ENCODE measurements around the gene ABLIM2. TPM values are rescaled to one million over a fixed set of nuclear protein-coding genes. Genes with fewer than 3 reads are reported as not detected.

The ABLIM2 gene
- total RNA-seq, 1 experiment from 2014 or later = 1.0 TPM

DNA sequence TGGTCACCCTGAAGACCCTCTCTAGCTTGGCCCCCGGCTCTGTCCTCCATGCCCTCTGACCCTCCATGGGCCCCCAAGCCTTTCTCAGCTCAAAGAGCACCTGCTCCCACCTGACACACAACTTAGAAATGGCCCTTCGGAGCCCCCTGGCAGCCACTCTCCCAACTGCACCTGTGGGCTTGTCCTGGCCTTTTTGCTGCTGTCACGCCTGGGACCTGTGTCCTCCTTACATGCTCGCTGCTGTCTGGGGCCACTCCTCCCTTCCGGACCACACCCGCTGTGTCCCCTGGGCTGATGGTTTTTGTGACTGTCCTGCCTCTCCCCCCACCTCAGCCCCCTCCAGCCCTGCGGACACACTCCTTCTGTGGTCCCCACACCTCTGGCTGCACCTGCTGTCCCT, 112.7 kb downstream of the ABLIM2 start:
- H2BK12ac ChIP-seq (ENCODE audit: insufficient read length, low read depth, low read length) = no peak overlapping the region
- no peak overlapping the region for H3K4ac ChIP-seq (ENCODE audit: low read depth, low read length)
- no peak overlapping the region for H4K91ac ChIP-seq (ENCODE audit: insufficient read length, low read depth, low read length)
- H3K27me3 ChIP-seq (ENCODE audit: insufficient read depth, low read length) = no peaks in the 10 kb centered on the region
- no peaks in the 10 kb centered on the region for H4K20me1 ChIP-seq (ENCODE audit: control insufficient read depth, insufficient read depth, insufficient read length)
- no peak overlapping the region for H2BK120ac ChIP-seq (ENCODE audit: low read depth, low read length, poor library complexity, severe bottlenecking)
- H2AK5ac ChIP-seq (ENCODE audit: insufficient read length, low read length) = no peak overlapping the region
- no peak overlapping the region for H3T11ph ChIP-seq (ENCODE audit: low read length)
- H3K23me2 ChIP-seq (ENCODE audit: insufficient read length, low read depth, low read length, poor library complexity, severe bottlenecking) = no peaks in the 10 kb centered on the region
- peaks cover 40 to 45% of the 10 kb centered on the region in 2 experiments for H3K4me1 Mint-ChIP-seq
- no peak overlapping the region for H3K56ac ChIP-seq (ENCODE audit: insufficient read length, low read depth, low read length)
- no peak overlapping the region for H2BK15ac ChIP-seq (ENCODE audit: low read depth, low read length)
- H3K9me3 ChIP-seq (ENCODE audit: control insufficient read depth, low read depth, low read length) = no peaks in the 10 kb centered on the region
- no peaks in the 10 kb centered on the region for H3K27me3 Mint-ChIP-seq (ENCODE audit: low read depth)
- no peaks in the 10 kb centered on the region for H3K79me1 ChIP-seq (ENCODE audit: insufficient read depth, low read depth, low read length, poor library complexity, severe bottlenecking)
- no CpG with 5 or more reads among the region's 7 CpGs for WGBS (ENCODE audit: extremely low coverage, insufficient read length, low lambda C conversion rate)
- peak overlapping the region in 1 of 3 experiments; percentile 22; a peak in 1 of 7 replicates for H3K27ac Mint-ChIP-seq
- no peak overlapping the region for H3K18ac ChIP-seq (ENCODE audit: insufficient read length, low read depth, low read length)
- H3K79me2 ChIP-seq (ENCODE audit: insufficient read depth, low read length) = no peaks in the 10 kb centered on the region
- H4K8ac ChIP-seq (replicated peaks; ENCODE audit: insufficient read length, low read depth, low read length) = no peak overlapping the region
- H3K4me2 ChIP-seq (ENCODE audit: insufficient read depth, insufficient read length, low read length) = no peak overlapping the region
- no peaks in the 10 kb centered on the region; a peak in 1 of 7 replicates for H3K36me3 Mint-ChIP-seq (ENCODE audit: insufficient read depth in 1 of 3, low read depth in 3 of 3)
- H4K5ac ChIP-seq (ENCODE audit: insufficient read length, low read depth, low read length) = no peak overlapping the region
- no peak for DNase-seq
- peaks cover 15% of the 10 kb centered on the region; the same call in 1 of the 2 replicates for H3K4me1 ChIP-seq (ENCODE audit: insufficient read depth, low read length)
- no peak overlapping the region for H3K14ac ChIP-seq (ENCODE audit: insufficient read depth, low read length)
- H2BK20ac ChIP-seq (ENCODE audit: low read depth, low read length, poor library complexity, severe bottlenecking) = no peak overlapping the region
- H3K9ac ChIP-seq (ENCODE audit: extremely low read depth, insufficient read length, low read length) = no peak overlapping the region
- TF ChIP-seq, protein P1, sequence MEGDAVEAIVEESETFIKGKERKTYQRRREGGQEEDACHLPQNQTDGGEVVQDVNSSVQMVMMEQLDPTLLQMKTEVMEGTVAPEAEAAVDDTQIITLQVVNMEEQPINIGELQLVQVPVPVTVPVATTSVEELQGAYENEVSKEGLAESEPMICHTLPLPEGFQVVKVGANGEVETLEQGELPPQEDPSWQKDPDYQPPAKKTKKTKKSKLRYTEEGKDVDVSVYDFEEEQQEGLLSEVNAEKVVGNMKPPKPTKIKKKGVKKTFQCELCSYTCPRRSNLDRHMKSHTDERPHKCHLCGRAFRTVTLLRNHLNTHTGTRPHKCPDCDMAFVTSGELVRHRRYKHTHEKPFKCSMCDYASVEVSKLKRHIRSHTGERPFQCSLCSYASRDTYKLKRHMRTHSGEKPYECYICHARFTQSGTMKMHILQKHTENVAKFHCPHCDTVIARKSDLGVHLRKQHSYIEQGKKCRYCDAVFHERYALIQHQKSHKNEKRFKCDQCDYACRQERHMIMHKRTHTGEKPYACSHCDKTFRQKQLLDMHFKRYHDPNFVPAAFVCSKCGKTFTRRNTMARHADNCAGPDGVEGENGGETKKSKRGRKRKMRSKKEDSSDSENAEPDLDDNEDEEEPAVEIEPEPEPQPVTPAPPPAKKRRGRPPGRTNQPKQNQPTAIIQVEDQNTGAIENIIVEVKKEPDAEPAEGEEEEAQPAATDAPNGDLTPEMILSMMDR (conservative IDR thresholded peaks at IDR 0.05) = no peak
- no peak overlapping the region for H3K27ac ChIP-seq (ENCODE audit: insufficient read length, low read depth, low read length)
- no peak overlapping the region for H3K23ac ChIP-seq (ENCODE audit: insufficient read length, low read depth, low read length)
- no peaks in the 10 kb centered on the region for H3K9me3 Mint-ChIP-seq
- H2BK5ac ChIP-seq (ENCODE audit: insufficient read length, low read length) = no peak overlapping the region
- H2AFZ ChIP-seq (ENCODE audit: low read length) = no peak overlapping the region
- H3K4me3 Mint-ChIP-seq = no peak overlapping the region
